DMS 273 (cell line): Measurements from ENCODE around the gene FKBP1C.

Experiments used
- DNase-seq: peaks from one replicate; lab custom pipeline; 2025; ENCODE audit not compliant: unreplicated experiment; lab: John Stamatoyannopoulos, UW

Gene FKBP1C

GRCh38 chr6:63261820-63262219, 50.6 kb downstream of the FKBP1C start:
- no peak for DNase-seq
